A204.1 (cell line): Measurements from ENCODE around the gene LRMDA.
"Not testable (repeated sequence)": the region's sequence is repeated elsewhere in the genome, so short reads cannot be mapped to it uniquely, and the experiment has no call there.

ENCODE experiments used
- FAIRE-seq: peaks from 2 replicates; lab custom pipeline; 2012; peaks lifted over from hg19 to GRCh38; lab: Jason Lieb, UNC

The LRMDA gene

DNA sequence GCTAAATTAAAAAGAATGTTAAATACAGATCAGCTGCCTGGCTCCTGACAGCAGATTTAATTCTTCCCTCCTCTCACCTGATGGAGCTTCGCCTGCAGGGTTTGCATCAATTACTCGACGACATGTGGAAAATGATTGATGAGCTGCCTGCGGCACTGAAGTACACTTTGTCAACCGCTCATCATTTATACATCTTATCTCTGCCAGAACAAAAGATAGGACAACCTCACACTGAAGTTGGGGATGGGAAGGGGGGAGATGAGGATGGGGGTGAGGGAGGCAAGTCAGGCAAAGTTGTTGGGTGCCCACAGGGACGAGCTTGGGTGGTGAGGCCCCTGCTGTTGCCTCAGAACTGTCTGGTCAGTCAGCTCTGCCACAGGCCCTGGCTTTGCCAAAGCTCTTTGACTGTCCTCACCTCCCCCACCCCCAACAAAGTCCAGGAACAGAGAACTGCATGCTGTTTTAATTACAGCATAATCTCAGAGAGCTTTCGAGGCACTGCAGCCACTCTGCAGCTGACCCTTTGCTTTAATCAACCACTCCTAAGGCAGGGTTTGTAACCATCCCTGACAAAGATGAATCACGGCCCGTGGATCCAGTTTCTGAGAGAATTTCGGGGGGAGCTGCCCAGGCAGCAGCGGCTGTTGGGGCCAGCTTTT is 702.3 kb downstream of the LRMDA start:
- FAIRE-seq = no peak

DNA sequence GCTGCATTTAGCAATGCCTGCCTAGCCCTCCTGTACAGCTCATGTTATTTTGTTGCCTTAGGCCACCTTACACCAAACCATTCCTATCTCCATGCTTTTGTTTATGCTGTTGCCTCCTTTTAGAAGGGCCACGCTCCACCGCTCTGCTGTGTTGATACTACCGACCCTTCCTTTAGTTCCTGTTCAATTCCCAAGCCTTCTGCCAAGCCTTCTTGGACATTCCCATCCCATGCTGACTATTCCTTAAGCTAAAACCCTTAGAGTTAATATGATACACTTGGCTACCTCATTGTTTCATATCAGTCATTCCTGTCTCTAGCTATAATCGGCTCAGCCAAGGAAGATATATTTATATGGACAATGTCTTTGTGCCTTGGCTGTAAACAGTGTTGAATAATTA is 705.5 kb downstream of the LRMDA start:
- no peak for FAIRE-seq

DNA sequence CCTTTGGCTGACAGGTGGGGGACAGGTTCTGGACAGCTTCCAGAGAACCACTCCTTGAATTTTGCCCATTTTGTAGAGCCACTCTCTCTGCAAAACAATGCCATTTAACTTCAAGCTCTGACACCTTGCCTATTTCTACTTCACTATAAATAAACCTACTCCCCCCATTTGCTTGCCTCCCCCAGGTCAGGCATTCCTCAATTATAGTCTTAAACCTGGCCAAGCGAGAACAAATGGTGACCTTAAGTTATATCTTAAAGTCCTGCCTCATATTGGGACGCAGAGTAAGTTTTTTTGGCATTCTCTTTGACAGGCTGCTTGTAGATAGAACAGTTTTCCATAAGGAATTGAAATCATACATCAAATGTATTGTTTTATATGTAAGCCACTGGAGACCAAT is 706.9 kb downstream of the LRMDA start:
- FAIRE-seq = no peak

- no peak for FAIRE-seq
Observed at GRCh38 chr10:76138906-76139305, 707.5 kb downstream of the LRMDA start.

DNA sequence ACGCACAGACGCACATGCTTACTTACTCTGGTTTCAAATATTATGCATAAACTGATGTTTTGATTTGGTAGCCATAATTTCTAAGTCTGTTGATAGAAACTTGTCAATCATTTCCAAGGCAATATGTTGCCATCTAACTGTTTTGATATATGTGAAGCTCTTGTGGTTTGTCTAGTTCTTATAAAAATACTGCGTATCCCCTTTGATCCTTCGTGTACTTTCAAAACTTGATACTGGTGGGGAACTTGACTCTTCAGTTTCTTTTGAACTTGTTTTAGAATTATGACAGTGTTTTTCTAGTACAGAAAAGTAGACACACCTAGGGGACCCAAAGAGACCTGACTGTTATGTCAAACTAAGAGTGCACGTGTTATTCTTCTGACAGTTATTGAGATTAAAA is 708.0 kb downstream of the LRMDA start:
- FAIRE-seq = no peak

DNA sequence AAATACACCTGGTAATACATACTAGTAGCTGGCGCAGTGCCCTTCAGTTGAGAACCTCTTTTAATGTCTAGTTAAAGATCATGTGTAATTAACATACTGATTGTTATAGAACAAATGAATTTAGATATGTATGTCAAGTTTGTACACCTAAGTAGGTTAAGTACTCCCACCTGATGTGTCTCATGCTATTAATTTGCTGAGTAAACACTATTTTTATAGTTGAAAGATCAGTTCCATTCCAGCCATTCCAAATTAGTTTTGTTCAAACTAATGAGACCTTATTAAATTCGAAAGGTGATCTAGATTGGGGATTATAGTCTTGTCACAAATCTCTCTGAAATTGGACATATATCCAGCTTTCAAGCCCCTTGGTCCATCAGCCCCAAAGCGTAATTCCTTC is 710.0 kb downstream of the LRMDA start:
- no peak for FAIRE-seq

GRCh38 chr10:76148217-76148616 is 716.8 kb downstream of the LRMDA start:
- not testable (repeated sequence) for FAIRE-seq

- no peak for FAIRE-seq
Observed at GRCh38 chr10:76149182-76149581, 717.8 kb downstream of the LRMDA start.

GRCh38 chr10:76149602-76150138 is 718.2 kb downstream of the LRMDA start:
- no peak for FAIRE-seq

DNA sequence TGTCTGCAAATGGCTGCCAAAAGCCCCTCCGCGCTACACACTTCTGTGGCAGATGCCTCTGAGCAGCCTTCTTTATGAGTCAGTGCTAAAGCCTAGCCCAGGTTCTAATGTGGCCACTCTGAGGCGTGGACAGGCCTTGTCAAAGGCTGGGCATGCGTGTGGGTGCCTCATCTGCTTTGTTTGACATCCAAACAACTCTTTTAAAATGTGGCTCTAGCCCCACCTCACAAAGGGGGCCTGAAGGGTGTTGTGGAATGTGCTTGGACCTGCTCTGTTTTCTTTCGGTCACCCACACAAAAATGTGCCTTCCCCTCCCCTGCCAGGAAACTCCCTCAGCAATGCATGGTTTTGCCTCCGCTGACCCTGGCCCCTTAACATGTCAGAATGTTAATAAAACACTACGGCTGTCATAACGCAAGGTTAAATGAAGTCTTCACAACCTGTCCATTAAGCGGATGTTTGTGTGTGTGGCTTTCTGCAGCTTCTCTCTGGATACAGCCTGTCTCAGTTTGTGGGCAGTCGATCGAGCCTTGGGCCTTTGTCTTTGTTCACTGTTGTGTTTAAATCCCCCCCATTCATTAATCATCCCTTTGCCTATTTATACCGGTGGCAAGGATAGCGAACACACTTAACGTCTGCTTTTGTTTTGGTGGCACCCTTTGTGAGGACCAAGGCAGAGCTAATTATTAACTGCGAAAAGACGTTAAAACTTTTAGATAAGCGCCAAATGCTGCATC is 718.9 kb downstream of the LRMDA start:
- no peak for FAIRE-seq

DNA sequence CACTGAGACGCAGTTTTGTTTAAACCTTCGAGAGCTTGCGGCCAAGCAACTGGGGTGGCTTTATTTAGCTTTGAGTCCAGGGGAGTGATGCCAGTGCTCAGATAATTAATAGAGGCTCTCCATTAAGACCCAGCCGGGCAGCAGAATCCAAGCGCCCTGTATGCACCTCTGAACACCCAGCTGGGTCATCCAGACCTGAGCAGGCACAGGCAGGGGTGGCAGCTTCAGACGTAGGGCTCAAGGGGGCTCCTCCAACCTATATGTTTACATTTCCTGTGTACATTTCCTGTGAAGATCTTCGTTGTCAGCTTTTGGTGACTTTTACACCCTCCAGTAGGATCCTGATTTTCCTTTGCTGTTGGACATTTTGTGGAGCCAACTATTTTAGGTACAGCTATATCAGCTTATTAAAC is 719.5 kb downstream of the LRMDA start:
- no peak for FAIRE-seq

DNA sequence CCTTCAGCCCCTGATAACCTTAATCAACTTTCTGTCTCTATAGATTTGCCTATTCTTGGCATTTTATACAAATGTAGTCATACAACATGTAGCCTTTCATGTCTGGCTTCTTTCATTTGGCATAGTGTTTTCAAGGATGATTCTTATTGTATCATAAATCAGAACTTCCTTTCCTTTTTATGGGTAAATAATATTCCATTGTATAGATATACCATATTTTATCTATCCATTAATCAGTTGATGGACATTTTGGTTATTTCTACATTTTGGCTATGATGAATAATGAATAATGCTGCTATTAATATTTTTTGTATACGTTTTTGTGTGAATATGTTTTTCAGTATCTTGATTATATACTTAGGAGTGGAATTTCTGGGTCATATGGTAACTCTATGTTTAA is 720.8 kb downstream of the LRMDA start:
- no peak for FAIRE-seq

GRCh38 chr10:76155961-76156360 is 724.5 kb downstream of the LRMDA start:
- no peak for FAIRE-seq

DNA sequence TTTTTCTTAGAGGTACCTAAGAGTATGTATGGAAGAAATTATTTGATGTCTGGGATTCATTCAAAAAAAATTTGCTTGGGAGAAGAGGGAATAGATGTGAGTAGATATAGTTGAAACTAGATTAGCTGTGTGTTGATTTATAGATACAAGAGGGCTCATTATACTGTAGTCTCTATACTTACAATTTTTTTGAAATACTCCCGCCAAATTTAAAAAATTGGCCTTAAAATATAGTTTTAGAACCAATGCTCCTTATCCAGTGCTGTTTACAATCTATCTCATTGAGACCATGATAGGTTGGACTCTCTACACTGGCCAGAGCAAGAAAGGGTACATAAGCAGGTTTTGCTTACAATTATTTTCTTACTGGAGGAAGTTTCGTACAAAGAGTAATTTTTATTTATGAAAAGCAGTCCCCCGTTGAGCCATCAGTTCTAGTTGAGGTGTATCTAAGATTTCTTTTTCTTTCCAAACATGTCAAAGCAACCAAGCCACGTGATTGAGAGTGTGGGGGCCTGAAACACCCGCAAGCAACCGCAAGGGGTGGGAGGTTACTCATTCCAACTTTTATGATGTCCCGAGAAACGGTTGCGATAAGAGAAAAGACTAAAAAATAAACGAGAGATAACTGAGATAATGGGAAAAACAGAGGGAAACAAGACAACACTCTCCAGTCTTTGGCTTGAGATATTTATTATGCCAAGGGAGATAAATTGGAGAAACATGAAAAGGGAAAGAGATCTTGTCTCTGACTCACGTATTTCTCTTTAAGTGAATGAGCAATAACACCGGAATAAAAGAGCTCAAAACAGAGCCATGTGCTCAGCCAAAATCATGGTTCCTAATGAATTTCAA is 729.2 kb downstream of the LRMDA start:
- FAIRE-seq = no peak

- no peak for FAIRE-seq
Observed at GRCh38 chr10:76161301-76161582, 729.8 kb downstream of the LRMDA start.

- FAIRE-seq = no peak
Observed at GRCh38 chr10:76168437-76168836, 737.0 kb downstream of the LRMDA start.

- FAIRE-seq = no peak
Observed at GRCh38 chr10:76169246-76169645, 737.8 kb downstream of the LRMDA start.

DNA sequence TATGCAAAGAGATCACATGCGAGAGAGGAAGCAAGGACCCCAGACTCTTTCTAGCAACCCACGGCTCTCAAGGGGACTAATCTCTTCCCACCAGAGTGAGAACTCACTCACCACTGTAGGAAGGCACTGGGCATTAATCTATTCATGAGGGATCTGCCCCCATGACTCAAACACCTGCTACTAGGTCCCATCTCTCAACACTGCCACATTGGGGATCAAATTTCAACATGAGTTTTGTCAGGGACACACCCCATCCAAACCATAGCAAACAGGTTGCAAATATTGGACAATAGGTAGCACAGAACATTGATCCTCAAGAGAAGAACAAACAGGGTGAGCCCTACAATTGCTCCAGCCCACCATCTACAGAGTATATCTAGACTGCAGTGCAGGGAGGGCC is 740.6 kb downstream of the LRMDA start:
- no peak for FAIRE-seq

DNA sequence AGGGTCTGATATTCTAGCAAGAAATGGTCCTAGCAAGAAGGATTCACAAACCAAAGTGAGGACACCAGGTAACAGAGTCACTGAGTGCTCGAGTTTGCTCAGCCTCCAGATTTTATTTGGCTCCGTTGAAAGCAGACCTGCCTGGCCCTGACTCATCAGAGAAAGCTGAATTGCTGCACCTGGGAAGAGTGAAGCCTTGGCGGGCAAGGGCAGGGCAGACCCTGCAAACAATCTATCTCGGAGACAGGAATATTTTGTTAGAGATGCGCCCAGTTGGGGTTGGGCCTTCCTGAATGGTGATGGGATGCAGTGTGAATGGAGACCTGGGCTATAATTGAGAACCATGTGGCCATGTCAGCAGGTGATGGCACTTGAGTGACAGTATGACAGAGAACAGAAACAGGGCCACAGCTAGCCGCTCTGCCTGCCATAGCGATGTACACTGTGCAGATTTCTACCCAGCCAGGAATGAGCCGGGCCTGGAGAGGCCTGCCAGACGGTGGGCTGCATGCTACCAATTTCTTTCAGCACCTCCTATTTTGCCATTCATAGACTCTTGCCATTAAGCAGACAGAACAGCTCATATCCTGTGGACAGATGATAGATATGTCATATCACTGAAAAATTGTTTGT is 744.2 kb downstream of the LRMDA start:
- no peak for FAIRE-seq

GRCh38 chr10:76176166-76176550 is 744.7 kb downstream of the LRMDA start:
- FAIRE-seq = no peak

DNA sequence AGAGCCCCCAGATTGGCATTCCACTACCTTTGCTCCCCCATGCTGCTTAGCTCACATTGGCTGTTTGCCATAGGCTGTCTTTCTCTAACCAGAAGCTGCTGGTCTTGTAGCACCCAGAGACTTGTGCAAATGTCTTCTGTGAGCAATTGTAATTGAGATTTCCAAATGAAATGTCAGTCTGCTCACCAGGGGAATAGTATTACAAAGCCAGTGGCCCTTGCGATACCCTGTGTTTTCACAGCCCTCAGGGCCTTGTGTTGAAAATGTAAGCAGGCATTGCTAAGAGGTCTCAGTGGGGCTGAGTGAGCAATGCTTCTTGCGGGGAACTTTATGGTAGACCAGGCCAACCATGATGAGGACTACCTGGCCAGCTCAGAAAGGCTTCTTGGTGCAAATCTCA is 746.5 kb downstream of the LRMDA start:
- no peak for FAIRE-seq

DNA sequence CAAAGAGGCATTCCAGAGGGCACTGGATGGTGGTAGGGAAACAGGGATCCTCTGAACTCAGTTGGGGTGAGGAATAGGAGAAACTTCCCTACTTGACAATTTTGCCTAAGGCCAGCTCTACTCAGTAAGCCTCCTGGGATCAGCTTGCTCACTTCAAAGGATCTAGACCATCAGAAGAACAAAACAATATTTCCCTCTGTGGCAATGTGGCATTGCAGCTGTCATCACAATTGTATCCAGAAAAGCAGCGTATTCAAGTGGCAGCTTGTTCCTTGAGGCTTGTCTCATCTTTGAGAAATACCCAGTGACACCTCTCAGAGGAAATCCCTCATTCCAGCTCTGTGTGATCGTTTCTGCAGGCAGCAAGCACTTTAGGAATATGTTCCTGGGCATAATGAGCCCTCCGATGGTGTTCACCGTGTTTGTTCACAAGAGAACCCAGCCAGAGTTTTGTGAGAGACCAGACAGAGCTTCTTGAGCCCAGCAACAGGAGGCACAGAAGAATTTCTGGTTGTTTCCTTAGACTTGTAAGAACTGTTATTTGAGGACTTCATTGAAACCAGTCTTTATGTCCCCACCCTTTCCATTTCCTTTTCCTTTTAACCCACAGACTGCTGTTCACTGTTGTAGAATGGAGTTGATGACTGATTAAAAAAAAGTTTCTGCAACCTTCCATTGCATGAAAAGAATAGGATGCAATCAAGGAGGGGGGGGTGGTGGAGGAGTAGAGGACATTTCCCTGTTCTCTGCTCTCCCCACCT is 747.3 kb downstream of the LRMDA start:
- FAIRE-seq = no peak
